MM.1S (cell line): ENCODE data around the gene CCDC69.

Experiments used
- DNase-seq: peaks from one replicate; pipeline ENCODE4 v3.0.0-alpha.2; 2015
- H2AFZ ChIP-seq: fragments of 300-600 bp; sonication (generic); 2 replicates; pipeline ENCODE4 v1.6.0; 2016; ENCODE audit warnings: antibody characterized with exemption, low read length
- H3F3A ChIP-seq: fragments of 300-600 bp; sonication (generic); 2 replicates; pipeline ENCODE4 v1.6.1; 2016; ENCODE audit warnings: mild to moderate bottlenecking, antibody characterized with exemption, low read length, moderate library complexity, mixed read lengths; ENCODE audit not compliant: insufficient read depth
- H3K27ac ChIP-seq: fragments of 300-600 bp; sonication (generic); 2 replicates; pipeline ENCODE4 v1.5.1; 2016; ENCODE audit warnings: mild to moderate bottlenecking, low read length
- H3K27me3 ChIP-seq: fragments of 300-600 bp; sonication (generic); replicated peaks from 2 replicates; pipeline ENCODE4 v1.6.0; 2016; ENCODE audit warnings: low read length; ENCODE audit not compliant: insufficient read depth
- H3K36me3 ChIP-seq: fragments of 300-600 bp; sonication (generic); replicated peaks from 2 replicates; pipeline ENCODE4 v1.6.1; 2016; ENCODE audit warnings: mild to moderate bottlenecking, low read length, mixed read lengths; ENCODE audit not compliant: insufficient read depth
- H3K4me1 ChIP-seq: fragments of 300-600 bp; sonication (generic); 2 replicates; pipeline ENCODE4 v1.6.1; 2016; ENCODE audit warnings: low read length, mixed read lengths
- H3K4me2 ChIP-seq: fragments of 300-600 bp; sonication (generic); 2 replicates; pipeline ENCODE4 v1.6.0; 2016; ENCODE audit warnings: low read depth, low read length
- H3K4me3 ChIP-seq: fragments of 300-600 bp; sonication (generic); 2 replicates; pipeline ENCODE4 v1.5.1; 2016; ENCODE audit warnings: low read length, mixed read lengths
- H3K79me2 ChIP-seq: fragments of 300-600 bp; sonication (generic); 2 replicates; pipeline ENCODE4 v1.6.1; 2016; ENCODE audit warnings: mixed run types, low read length, mixed read lengths
- H3K9ac ChIP-seq: fragments of 300-600 bp; sonication (generic); 2 replicates; pipeline ENCODE4 v1.6.1; 2016; ENCODE audit warnings: low read length, mixed read lengths
- H3K9me2 ChIP-seq: fragments of 300-600 bp; sonication (generic); replicated peaks from 2 replicates; pipeline ENCODE4 v1.6.1; 2016; ENCODE audit warnings: mild to moderate bottlenecking, low read length, mixed read lengths; ENCODE audit not compliant: insufficient read depth
- H3K9me3 ChIP-seq: fragments of 300-600 bp; sonication (generic); replicated peaks from 2 replicates; pipeline ENCODE4 v1.6.1; 2016; ENCODE audit warnings: mild to moderate bottlenecking, low read length, mixed read lengths; ENCODE audit not compliant: insufficient read depth
- H4K20me1 ChIP-seq: fragments of 300-600 bp; sonication (generic); 2 replicates; pipeline ENCODE4 v1.6.1; 2016; ENCODE audit warnings: mild to moderate bottlenecking, low read length, moderate library complexity, mixed read lengths; ENCODE audit not compliant: insufficient read depth
- EZH2 ChIP-seq: fragments of 300-600 bp; sonication (generic); optimal IDR thresholded peaks from 2 replicates; pipeline ENCODE3; 2017; ENCODE audit warnings: low read depth, mild to moderate bottlenecking, antibody characterized with exemption, low read length, mixed read lengths
- EZH2phosphoT487 ChIP-seq: fragments of 300-600 bp; sonication (generic); IDR thresholded peaks from 2 replicates; pipeline ENCODE4 v1.6.1; 2018; ENCODE audit warnings: antibody characterized with exemption, low read length
- TF ChIP-seq, protein P1 (sequence below): fragments of 300-600 bp; sonication (generic); IDR thresholded peaks from 2 replicates; pipeline ENCODE4 v1.5.1; 2016; ENCODE audit warnings: antibody characterized with exemption, low read length, mixed read lengths

CCDC69 gene

DNA sequence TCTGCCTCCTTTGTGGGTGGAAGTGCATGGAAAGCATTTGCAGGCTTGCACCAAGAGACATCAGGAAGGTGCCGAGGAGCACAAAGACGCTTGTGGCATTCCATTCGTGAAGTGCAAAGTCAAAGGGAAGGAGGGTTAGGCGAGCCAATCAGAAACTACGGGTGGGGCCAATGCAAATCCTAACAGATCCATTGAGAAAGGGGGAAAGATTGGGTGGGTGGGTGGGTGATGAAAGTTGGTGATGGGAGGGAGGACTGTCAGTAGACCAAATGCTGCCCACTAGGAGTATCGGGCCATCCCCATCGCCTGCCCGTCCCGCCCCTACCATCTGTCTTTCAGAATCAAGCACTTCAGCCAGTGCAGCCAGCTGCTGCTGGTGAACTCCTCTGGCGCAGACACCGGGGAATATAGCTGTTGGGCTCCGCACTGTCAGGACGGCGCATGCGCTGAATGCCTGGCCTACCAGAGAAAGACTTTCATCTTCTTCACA is 49.2 kb downstream of the CCDC69 start:
- Histone ChIP-seq H3F3A (no peaks in the 10 kb centered on the region), H3K9me3 (no peaks in the 10 kb centered on the region), H3K79me2 (no peaks in the 10 kb centered on the region)

DNA sequence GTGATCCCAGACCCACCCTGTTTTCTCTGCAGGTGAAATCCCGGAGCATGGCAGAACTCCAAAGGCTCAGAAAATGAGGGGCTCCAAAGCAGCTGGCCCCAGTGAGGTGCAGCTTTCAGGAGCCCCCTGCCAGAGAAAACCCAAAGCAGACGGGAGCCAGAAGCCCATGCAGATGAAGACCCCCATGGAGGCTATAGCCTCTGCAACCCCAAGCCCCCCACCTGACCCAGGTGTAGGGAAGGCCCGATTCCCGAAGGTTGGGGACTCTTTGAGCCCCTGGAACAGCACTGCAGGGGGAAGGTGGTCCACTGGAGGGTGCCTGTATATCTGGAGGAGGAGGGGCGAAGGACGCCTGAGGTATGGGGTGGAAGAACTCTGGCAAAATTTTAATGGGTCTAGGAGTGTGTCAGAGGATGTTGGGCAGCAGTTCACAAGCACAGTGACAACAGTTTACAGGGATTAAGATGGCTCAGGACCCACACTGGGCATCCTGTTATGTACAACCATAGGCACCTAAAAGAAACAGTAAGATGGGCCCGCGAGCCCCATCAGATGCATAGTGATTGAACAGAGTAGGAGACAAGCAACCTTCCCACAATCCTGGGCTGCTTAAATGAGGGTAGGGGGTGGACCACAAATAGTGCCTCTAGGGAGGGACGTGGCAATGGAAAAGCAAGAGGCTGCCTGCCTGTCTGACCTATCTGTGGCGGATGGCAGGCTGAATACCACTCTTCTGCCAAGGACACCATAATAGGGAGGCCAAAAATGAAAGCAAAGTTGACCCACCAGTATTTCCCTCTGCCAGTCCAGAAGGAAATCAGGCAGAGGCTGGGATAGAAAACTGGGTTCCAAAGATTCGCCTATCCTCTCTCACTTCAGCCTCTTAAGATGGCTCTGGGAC is 49.9 kb downstream of the CCDC69 start:
- H3F3A ChIP-seq = no peaks in the 10 kb centered on the region
- H4K20me1 ChIP-seq = no peaks in the 10 kb centered on the region
- H3K4me3 ChIP-seq = no peak overlapping the region
- no peak for TF ChIP-seq EZH2
- TF ChIP-seq, protein P1, sequence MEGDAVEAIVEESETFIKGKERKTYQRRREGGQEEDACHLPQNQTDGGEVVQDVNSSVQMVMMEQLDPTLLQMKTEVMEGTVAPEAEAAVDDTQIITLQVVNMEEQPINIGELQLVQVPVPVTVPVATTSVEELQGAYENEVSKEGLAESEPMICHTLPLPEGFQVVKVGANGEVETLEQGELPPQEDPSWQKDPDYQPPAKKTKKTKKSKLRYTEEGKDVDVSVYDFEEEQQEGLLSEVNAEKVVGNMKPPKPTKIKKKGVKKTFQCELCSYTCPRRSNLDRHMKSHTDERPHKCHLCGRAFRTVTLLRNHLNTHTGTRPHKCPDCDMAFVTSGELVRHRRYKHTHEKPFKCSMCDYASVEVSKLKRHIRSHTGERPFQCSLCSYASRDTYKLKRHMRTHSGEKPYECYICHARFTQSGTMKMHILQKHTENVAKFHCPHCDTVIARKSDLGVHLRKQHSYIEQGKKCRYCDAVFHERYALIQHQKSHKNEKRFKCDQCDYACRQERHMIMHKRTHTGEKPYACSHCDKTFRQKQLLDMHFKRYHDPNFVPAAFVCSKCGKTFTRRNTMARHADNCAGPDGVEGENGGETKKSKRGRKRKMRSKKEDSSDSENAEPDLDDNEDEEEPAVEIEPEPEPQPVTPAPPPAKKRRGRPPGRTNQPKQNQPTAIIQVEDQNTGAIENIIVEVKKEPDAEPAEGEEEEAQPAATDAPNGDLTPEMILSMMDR = no peak
- no peak for TF ChIP-seq EZH2phosphoT487
- H3K27me3 ChIP-seq = no peaks in the 10 kb centered on the region
- no peaks in the 10 kb centered on the region for H3K36me3 ChIP-seq
- H3K9me2 ChIP-seq = no peaks in the 10 kb centered on the region
- no peak overlapping the region for H3K9ac ChIP-seq
- H3K4me1 ChIP-seq = no peaks in the 10 kb centered on the region
- H3K9me3 ChIP-seq = no peaks in the 10 kb centered on the region
- no peak overlapping the region for H2AFZ ChIP-seq
- no peak for DNase-seq
- H3K27ac ChIP-seq = no peak overlapping the region
- no peaks in the 10 kb centered on the region for H3K79me2 ChIP-seq
- no peak overlapping the region for H3K4me2 ChIP-seq

More for the DNA sequence above, 49.2 kb downstream of the CCDC69 start:
- H3K4me1 ChIP-seq = no peaks in the 10 kb centered on the region
- no peaks in the 10 kb centered on the region for H3K36me3 ChIP-seq
- H3K9me2 ChIP-seq = no peaks in the 10 kb centered on the region
- no peak overlapping the region for H3K9ac ChIP-seq
- TF ChIP-seq EZH2 (no peak), EZH2phosphoT487 (no peak)
- TF ChIP-seq, protein P1 = no peak
- no peak overlapping the region for H2AFZ ChIP-seq
- H3K27me3 ChIP-seq = no peaks in the 10 kb centered on the region
- H3K4me3 ChIP-seq = no peak overlapping the region
- H3K4me2 ChIP-seq = no peak overlapping the region
- no peak overlapping the region for H3K27ac ChIP-seq
- no peaks in the 10 kb centered on the region for H4K20me1 ChIP-seq
- DNase-seq = no peak

DNA sequence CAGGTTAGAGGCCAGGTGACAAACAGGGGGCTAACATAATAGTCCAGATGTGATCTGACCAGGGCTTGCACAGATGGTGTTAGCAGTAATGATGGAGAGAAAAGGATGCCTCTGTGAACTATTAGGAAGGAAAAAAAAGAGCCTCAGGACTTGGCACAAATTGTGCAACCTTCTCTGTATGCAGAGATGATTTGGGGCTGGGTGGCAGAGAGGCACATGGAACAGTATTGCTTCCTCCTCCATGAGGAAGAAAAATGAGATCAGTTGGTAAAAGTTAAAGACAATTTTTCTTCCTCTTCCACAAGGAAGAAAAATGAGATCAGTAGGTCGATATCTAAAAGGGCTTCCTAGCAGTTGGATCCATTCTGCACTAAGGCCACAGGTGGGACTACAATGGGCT is 52.4 kb downstream of the CCDC69 start:
- DNase-seq = no peak
- Histone ChIP-seq H3K27me3 (no peaks in the 10 kb centered on the region), H3K9ac (no peak overlapping the region), H3F3A (no peaks in the 10 kb centered on the region), H3K9me3 (no peaks in the 10 kb centered on the region), H3K79me2 (no peaks in the 10 kb centered on the region), H3K36me3 (no peaks in the 10 kb centered on the region), H3K4me1 (no peaks in the 10 kb centered on the region), H3K4me2 (no peak overlapping the region), H2AFZ (no peak overlapping the region), H3K4me3 (no peak overlapping the region), H3K27ac (no peak overlapping the region), H4K20me1 (no peaks in the 10 kb centered on the region), H3K9me2 (no peaks in the 10 kb centered on the region)
- TF ChIP-seq EZH2 (no peak), EZH2phosphoT487 (no peak)
- TF ChIP-seq, protein P1 = no peak
